HFF-Myc (cell line): ENCODE results near the gene F7.
"Not testable (repeated sequence)": the region's sequence is repeated elsewhere in the genome, so short reads cannot be mapped to it uniquely, and the experiment has no call there.

Experiments used
- DNase-seq: peaks from one replicate; pipeline ENCODE4 v3.0.0-alpha.2; 2011; ENCODE audit warnings: low read depth; ENCODE audit errors: extremely low read depth
- H3K4me3 ChIP-seq: replicated peaks from 2 replicates; pipeline ENCODE4 v1.5.1; 2011; ENCODE audit warnings: low read depth, mild to moderate bottlenecking, control low read depth, low read length
- CTCF ChIP-seq: IDR thresholded peaks from 2 replicates; pipeline ENCODE4 v1.5.1; 2012; ENCODE audit warnings: mild to moderate bottlenecking, low read depth, low read length, control low read depth; ENCODE audit errors: missing control alignments

The F7 gene

GRCh38 chr13:113077953-113078901 is 27.4 kb upstream of the F7 start:
- no peak for DNase-seq
- no peak for TF ChIP-seq CTCF
- no peak overlapping the region for H3K4me3 ChIP-seq

- TF ChIP-seq CTCF, result no peak
- DNase-seq, result no peak
- H3K4me3 ChIP-seq, result no peak overlapping the region
These were observed 26.4 kb upstream of the F7 start for GRCh38 chr13:113078902-113079780.

GRCh38 chr13:113079781-113080080 is 25.9 kb upstream of the F7 start:
- not testable (repeated sequence) for H3K4me3 ChIP-seq, DNase-seq

- no peak for DNase-seq
- no peak for TF ChIP-seq CTCF
- H3K4me3 ChIP-seq, result no peak overlapping the region
These were observed 25.2 kb upstream of the F7 start for GRCh38 chr13:113080361-113080831.

- DNase-seq, result no peak
- no peak overlapping the region for H3K4me3 ChIP-seq
These were observed 24.6 kb upstream of the F7 start for GRCh38 chr13:113080901-113081521.

GRCh38 chr13:113082198-113083021 is 23.2 kb upstream of the F7 start:
- TF ChIP-seq CTCF, result no peak
- no peak overlapping the region for H3K4me3 ChIP-seq
- no peak for DNase-seq

More at GRCh38 chr13:113080901-113081521, 24.6 kb upstream of the F7 start:
- no peak for TF ChIP-seq CTCF
